Left forelimb (tissue), 1 donor: Measurements from ENCODE around the gene SOCS4.
"Not testable (repeated sequence)": the region's sequence is repeated elsewhere in the genome, so short reads cannot be mapped to it uniquely, and the experiment has no call there.

ENCODE experiments used
- DNase-seq: peaks from one replicate; pipeline ENCODE4 v3.0.0-alpha.2; 2018; ENCODE audit warnings: low spot score

The SOCS4 gene

GRCh38 chr14:55052269-55052930 lies 25.4 kb downstream of the SOCS4 start:
- DNase-seq, result no peak

DNA sequence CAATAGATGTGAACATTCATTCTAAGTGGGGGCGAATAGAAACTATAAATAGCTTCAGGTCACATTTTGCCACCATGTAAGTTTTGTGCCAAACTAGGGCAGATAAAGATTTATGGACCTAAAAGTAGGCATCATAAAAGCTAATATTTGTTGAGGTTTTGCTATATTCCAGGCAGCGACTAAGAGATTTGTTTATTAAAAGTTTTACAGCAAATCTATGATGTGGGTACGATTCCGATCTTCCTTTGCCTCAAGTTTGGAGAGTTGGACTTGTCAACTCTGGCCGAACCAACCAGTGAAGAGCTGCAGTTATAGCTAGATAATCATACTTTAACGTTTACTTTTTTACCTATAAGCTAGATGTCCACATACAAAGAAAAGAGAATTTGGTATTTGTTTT lies 26.0 kb downstream of the SOCS4 start:
- DNase-seq, result no peak

DNA sequence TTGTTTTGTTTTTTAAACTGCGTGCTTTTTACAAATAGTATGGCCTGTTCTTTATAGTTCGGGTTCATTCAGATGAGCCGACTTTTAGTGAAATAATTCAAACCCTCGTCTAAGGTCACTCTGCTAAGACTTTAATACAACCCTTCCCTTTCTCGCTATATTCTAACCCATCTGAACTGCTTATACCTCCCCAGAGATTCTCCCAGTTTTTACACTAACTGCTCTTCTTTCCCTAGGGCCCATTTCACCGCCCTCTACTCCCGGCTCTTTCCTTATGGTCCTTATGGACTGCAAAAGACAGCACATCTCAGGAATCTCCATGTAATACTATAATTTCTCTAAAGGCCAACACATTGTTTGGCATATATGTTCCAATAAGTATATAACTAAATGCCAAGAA lies 26.5 kb downstream of the SOCS4 start:
- DNase-seq, result no peak

DNA sequence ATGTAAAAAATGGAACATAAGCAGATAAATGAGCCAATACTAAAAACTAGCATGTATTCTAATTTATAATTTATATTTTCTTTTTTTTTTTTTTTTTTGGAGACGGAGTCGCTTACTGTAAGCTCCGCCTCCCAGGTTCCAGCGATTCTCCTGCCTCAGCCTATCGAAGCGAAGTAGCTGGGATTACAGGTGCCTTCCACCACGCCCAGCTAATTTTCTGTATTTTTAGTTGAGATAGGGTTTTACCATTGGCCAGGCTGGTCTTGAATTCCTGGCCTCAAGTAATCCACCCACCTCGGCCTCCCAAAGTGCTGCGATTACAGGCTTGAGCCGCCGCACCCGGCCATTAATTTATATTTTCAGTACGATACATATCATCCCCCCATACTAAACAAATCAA lies 27.1 kb downstream of the SOCS4 start:
- DNase-seq, result no peak

- DNase-seq, result no peak
Measured at GRCh38 chr14:55057919-55058318, 30.9 kb downstream of the SOCS4 start.

GRCh38 chr14:55059333-55059732 lies 32.3 kb downstream of the SOCS4 start:
- no peak for DNase-seq

GRCh38 chr14:55062517-55063351 lies 35.7 kb downstream of the SOCS4 start:
- no peak for DNase-seq

- not testable (repeated sequence) for DNase-seq
Measured at GRCh38 chr14:55064896-55065295, 37.9 kb downstream of the SOCS4 start.

DNA sequence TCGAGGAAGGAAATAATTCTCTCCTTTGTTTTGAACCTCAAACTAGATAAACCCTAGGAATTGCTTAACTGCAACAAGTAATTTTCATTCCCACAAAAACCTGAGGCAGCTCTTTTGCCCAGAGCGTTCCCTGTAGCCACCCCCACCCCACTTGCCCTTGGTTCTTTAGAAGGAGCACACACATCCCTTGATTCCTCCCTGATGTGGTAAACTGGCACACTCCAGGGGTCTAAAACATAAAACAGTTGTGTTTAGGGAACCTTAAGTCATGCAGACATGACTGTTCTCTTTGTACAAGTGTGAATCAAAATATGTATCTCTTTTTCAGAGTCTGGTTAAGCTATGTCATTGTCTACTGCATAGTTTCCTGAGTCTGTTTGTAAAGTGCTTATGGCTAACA lies 38.4 kb downstream of the SOCS4 start:
- DNase-seq, result no peak

- DNase-seq, result no peak
Measured at GRCh38 chr14:55066223-55066622, 39.2 kb downstream of the SOCS4 start.

- no peak for DNase-seq
Measured at GRCh38 chr14:55070981-55071411, 44.0 kb downstream of the SOCS4 start.

DNA sequence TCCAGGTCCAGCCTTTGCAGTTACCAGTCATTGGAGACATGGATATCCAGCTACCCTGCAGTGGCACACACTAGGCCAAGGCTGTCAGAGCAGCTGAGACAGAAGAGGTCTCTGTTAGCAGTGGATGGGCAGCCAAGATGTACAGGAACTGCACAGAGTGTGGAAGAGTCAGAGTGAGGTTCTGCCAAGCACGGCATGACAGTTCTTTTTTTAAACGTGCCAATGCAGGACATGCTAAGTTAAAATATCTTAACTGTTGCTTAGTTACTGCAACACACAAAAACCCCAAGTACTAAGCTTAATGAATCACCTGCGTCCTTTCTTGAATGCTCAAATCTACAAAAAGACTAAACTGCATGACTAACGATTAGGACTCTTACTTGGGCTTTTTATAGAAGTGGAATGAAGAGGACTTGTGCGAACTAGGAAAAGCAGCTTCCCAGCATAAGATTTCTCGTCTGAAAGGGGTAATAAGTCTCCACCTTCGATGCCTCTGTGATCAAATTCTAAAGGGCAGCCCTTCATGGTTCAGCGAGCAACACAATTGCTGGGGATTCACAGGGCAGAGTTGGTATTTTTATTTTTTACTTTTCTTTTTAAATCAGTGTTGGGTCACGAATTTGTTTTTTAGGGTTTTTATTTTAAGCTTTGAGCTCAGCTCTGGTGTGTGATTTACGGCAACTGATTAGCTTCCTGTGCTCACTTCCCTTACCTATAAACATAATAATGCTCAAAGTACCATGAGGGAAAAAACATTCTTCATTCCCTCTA lies 45.0 kb downstream of the SOCS4 start:
- no peak for DNase-seq

DNA sequence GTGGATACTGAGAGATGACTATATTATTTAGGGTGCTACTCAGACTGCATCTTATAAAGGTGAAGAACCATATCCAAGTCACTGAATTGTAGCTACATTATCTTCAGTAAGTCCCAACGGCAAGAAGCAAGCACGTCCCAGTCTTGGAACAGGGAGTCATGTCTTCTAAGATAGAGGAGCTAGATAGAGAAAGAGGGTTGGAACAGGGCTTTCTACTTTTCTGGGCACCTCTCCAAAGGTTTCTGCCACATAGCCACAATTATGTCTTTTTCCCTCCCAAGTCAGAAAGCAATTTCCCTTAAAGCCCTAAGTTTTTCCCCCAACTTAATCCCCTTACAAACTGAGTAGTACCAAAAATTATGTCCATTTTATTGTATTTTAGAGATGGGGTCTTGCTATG lies 46.8 kb downstream of the SOCS4 start:
- no peak for DNase-seq

DNA sequence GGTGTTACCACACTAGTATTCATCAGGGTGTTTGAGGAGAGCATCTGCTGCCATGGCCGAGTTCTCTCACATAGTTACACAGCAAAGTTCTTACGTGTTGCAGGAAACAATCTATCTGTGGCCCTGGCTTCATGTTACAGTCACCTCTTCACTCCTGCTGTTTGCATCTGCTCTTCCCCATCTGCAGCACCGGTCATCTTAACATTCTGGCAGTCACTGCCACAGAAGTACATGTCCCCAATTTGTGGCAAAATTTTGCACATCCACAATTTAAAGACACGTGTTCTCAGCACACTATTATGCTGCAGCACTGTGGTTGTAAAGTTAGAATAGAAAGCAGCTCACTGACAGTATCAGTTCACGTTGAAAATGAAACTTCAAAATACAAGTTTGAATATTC lies 47.6 kb downstream of the SOCS4 start:
- no peak for DNase-seq

- DNase-seq, result no peak
Measured at GRCh38 chr14:55075628-55076175, 48.7 kb downstream of the SOCS4 start.

DNA sequence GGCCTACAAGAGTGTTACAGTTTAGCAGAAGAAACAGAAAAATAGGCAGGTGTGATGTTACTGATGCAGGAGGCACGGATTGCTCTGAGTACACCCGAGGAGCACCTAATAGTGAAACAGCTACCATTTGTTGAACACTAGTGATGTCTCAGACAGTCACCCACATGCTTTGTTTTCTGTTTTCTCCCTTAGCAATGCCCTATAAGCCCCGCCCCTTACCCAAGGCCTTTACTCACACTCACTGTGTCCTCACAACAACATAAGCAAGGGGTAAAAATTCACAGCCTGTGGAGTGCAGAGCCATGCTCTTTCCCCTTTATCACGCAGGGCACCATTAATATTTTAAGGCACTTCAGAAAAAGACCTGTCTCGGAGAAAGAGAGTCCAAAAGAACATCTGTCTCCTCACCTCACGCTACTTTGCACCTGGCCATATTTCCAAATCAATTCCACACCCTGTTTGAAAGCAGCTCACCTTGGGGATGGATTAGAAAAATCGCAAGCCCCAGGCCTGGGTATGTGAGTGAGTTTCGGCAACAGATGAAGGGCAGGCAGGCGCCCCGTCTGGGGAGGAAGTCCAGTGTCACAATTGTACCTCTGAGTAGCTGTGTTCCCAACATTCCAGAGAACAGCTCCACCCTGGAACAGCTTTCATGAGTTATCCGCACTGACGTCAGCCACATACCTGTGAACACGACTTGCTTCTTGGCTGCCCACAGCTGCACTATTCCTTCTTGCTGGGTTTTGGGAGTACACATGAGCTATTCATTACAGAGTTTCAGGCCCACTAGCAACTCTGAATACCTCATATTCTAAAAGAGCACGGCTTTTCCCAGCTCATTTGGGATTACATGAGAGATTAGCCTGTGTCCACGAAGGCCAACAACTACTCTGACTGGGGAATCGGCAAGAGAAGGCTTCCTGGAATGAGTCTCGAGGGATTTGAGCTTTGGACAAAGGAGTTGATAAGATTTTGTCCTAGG lies 50.4 kb downstream of the SOCS4 start:
- no peak for DNase-seq

DNA sequence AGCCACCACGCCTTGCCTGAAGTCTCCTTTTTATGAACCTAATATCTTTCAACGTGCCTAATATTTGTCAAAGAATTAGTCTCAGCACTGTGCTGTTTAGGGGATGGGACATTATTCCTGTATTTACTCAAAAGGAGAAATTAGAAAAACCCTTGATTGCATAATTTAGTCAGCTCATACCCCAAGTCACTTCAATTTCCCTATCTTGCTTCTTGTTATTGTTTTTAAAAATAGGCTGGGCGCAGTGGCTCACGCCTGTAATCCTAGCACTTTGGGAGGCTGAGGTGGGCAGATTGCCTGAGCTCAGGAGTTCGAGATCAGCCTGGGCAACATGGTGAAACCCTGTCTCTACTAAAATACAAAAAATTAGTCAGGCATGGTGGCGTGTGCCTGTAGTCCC lies 52.9 kb downstream of the SOCS4 start:
- DNase-seq, result not testable (repeated sequence)

GRCh38 chr14:55084401-55085059 lies 57.5 kb downstream of the SOCS4 start:
- DNase-seq, result no peak

DNA sequence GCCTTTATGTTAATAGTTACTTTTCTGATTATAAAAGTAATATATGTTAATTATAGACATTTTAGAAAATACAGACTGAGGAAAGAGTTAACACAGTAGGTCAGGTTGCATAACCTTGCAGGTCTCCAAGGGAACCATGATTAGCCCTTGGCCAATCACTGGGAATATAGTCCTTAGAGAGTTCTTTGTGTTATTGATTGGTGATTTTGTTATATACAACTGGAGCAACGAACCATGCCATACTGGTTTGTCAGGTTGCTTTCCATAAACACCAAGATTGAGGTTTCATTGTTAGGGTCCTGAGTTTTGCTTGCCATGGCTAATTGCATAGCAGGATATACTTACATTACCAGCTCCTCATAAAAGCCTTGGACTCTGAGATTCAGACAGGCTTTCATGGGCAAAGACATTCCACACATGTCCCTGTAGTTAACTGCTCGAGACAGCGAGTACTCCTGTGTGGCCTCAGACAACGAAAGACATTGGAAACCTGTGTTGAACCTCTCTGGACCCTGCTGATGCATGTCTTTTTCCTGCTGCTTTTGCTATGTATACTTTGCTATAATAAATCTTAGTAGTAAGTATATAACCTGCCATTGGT lies 58.1 kb downstream of the SOCS4 start:
- DNase-seq, result no peak

DNA sequence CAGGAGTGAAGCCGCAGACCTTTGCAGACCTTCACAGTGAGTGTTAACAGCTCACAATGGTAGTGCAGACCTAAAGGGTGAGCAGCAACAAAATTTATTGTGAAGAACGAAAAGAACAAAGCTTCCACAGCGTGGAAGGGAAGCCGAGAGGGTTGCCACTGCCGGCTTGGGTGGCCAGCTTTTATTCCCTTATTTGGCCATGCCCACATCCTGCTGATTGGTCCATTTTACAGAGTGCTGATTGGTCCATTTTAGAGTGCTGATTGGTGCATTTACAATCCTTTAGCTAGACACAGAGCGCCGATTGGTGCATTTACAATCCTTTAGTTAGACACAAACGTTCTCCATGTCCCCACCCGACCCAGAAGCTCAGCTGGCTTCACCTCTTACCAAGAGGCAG lies 59.9 kb downstream of the SOCS4 start:
- no peak for DNase-seq
